ENCODE results near the gene CETP.

DNA sequence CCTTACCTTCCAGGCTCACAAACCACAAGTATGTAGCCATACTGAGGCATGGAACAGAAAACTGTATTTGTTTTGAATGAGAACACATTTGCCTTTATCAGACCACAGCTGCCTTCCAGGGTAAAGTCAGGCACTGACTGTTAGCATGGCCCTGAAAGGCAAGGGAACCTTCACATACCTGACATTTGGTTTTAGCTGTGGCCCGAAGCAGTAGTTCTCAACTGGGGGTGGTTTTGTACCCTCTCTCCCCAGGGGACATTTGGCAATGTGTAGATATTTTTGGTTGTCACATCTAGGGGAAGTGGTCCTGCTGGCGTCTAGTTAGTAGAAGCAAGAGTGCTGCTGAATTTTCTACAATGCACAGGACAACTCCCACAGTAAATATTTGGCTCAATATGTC is 20.7 kb upstream of the CETP start:
- TF ChIP-seq, protein P1, sequence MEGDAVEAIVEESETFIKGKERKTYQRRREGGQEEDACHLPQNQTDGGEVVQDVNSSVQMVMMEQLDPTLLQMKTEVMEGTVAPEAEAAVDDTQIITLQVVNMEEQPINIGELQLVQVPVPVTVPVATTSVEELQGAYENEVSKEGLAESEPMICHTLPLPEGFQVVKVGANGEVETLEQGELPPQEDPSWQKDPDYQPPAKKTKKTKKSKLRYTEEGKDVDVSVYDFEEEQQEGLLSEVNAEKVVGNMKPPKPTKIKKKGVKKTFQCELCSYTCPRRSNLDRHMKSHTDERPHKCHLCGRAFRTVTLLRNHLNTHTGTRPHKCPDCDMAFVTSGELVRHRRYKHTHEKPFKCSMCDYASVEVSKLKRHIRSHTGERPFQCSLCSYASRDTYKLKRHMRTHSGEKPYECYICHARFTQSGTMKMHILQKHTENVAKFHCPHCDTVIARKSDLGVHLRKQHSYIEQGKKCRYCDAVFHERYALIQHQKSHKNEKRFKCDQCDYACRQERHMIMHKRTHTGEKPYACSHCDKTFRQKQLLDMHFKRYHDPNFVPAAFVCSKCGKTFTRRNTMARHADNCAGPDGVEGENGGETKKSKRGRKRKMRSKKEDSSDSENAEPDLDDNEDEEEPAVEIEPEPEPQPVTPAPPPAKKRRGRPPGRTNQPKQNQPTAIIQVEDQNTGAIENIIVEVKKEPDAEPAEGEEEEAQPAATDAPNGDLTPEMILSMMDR (IDR thresholded peaks at IDR 0.05), result no peak
- TF ChIP-seq POLR2A (IDR thresholded peaks at IDR 0.05) (no peak), POLR2AphosphoS5 (IDR thresholded peaks at IDR 0.05) (no peak)

Measured in suprapubic skin (tissue), 4 donors.